ENCODE measurements around the gene PPP1R3F.

Gene PPP1R3F, protein sequence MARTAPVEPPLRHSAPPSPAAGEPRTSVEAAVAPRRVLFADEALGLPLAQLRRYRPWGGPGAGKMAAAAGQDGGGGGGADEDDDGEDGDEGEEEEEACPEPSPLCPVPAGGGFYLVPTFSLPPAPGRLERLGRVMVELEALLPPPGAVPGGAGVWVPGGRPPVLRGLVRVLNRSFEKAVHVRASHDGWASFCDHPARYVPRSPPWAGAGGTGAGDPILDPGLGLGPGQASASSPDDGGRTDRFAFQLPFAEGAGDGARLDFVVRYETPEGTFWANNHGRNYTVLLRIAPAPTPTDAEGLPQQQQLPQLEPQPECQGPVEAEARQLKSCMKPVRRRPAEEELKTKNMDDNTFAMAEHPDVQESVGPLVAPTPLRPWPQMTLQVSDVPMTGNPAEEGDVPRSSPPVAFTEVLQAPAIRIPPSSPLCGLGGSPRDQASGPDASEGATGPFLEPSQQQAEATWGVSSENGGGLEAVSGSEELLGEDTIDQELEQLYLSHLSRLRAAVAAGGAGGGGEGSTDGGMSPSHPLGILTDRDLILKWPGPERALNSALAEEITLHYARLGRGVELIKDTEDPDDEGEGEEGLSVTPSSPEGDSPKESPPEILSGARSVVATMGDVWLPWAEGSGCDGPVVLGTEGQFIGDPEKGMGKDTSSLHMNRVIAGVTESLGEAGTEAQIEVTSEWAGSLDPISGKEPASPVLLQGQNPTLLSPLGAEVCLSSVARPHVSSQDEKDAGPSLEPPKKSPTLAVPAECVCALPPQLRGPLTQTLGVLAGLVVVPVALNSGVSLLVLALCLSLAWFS

GRCh38 chrX:49269767-49270248 is at the start of gene PPP1R3F:
TSS of gene PPP1R3F (plus strand) at chrX:49269793. CDS start at chrX:49269870, 77 bp downstream.
- DNase-seq (ENCODE audit: low read depth): peak; percentile 33

- DNase-seq (ENCODE audit: low read depth): no peak
Measured at GRCh38 chrX:49220100-49220499, 49.5 kb upstream of the PPP1R3F start.

- no peak for DNase-seq (ENCODE audit: low read depth)
Measured at GRCh38 chrX:49221868-49222267, 47.7 kb upstream of the PPP1R3F start.

GRCh38 chrX:49225858-49226257 is 43.7 kb upstream of the PPP1R3F start:
- DNase-seq (ENCODE audit: low read depth): no peak

DNA sequence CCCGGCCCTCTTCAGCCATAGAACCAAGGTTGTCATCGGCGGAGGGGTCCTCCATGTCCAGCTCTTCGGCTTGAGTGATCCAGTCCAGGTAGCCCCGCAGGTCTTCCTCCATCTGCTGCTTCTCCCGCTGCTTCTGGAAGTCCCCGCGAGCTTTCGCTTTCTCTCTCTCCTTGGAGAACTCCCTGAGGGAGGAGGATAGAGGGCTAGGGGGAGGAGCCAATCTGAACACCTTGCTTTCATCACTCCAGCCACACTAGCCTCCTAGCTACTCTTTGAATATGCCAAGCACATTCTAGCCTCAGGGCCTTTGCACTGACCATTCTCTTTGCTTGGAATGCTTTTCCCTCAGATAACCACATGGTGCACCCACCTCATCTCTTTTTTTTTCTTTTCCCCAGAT is 42.6 kb upstream of the PPP1R3F start:
- no peak for DNase-seq (ENCODE audit: low read depth)

DNA sequence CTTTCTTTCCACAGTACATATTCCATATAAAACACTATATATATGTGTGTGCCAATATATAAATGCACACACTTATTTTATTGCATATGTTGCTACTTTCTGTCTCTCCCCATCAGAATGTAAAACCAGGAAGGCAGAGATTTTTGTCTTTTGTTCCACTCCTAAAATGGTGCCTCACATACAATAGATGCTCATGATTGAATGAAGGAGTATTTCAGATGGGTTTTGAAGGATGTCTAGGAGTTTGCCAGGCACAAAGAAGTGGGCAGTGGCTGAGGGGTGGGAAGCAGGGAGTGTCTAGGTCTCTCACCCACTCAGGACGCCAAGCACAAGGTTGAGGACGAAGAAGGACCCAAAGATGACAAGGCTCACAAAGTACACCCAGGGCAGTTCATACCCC is 41.9 kb upstream of the PPP1R3F start:
- no peak for DNase-seq (ENCODE audit: low read depth)

DNA sequence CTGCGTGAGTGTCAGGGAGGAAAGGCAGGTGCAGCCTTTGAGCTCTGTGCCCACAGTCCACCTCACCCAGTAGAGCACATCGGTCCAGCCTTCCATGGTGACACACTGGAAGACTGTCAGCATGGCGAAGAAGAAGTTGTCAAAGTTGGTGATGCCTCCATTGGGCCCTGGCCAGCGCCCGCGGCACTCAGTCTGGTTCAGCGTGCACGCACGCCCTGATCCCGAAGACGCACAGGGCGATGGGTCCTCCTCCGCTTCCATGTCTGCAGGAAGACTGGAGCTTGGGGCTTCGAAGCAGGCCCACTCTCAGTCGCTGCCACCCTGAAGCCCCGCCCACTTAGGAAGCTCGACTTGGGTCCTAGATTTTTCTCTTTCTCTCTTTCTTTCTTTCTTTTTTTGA is 41.4 kb upstream of the PPP1R3F start:
- DNase-seq (ENCODE audit: low read depth): no peak

DNA sequence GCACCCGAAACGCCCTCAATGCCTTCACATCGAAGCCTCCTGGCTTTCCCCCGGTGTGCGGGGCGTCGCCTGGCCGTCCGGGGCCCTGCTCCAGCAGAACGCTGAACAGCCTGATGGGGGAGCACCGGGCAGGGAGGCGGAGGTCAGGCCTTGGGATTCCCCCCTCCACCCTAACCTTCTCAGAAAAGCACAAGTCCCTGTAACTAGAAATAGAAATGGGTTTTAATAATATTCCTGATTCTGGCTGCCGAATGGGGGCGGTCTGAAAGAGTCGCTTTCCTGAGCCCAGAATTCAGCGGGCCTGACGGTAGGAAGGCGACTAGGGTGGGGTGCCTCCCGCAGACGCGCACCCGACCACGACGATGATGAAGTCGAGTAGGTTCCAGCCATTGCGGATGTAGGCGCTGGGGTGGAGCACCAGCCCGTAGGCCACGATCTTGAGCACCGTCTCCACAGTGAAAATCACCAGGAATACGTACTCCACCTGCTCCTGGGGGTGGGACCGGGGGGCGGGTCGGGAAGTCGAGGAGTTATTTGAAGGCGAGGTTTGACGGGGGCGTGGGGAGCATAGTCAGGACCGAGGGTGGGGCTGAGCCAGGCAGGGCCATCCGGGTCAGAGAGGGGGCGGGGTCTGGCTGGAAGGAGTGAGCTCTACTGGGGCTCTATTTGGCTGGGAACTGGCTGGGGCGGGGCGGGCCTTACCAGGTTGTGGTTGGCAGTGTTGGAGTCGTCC is 38.9 kb upstream of the PPP1R3F start:
- DNase-seq (ENCODE audit: low read depth): peak; percentile 26

DNA sequence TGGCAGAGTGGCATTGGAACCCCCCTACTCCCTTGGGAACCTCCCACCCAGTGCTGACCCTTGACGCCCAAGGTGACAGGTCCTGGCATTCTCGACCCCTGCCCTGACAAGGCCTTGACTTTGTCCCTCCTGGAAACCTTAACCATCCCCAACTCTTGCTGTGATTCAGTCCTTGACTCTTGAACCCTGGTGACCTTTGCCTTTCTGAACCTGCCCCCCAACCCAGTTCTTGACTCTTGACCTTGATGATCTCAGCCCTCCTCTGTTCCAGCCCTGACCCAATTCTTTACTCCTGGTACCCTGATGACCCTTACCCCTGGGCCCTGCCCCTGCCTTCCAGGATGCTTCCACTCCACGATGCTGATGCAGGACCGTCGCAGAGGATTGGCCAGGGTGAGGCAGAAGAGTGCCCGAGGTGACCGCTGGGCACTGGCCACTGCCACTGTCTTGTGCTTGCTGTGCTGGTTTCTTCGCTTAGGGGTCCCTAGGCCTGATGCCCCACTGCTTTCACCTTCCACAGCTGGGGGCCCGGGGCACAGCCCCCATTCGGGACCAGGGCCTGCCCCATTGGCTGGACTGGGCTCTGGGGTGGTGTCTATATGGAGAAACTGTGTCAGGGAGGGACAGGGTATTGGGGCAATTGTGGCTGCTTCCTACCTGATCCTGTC is 38.1 kb upstream of the PPP1R3F start:
- no peak for DNase-seq (ENCODE audit: low read depth)

- DNase-seq (ENCODE audit: low read depth): no peak
Measured at GRCh38 chrX:49232525-49232924, 37.1 kb upstream of the PPP1R3F start.

DNA sequence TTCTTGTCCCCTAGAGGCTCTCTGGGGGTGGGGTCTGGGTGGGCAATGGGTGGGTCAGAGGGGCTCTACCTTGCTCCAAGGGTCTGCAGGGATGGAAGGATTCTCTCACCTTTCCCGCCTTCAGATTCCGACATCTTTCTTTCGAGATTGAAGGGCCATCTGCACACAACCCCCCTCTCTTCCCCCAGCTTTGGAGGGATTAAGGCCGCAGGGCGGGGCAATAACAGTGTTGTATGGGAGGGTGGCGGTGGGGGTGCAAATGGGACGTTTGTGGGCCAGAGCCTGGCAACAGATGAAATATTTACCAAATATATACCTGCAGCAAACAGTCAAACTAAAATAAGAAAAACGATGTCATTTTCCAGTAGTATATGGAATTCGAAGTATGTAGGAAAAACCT is 36.4 kb upstream of the PPP1R3F start, which contains the start of gene CACNA1F:
Gene CACNA1F (minus strand): TSS at position 165 of the 400 bp plus-strand sequence. CDS start 31 bp downstream, at position 134.
- DNase-seq (ENCODE audit: low read depth): no peak

- no peak for DNase-seq (ENCODE audit: low read depth)
Measured at GRCh38 chrX:49233887-49234555, 35.6 kb upstream of the PPP1R3F start.

DNA sequence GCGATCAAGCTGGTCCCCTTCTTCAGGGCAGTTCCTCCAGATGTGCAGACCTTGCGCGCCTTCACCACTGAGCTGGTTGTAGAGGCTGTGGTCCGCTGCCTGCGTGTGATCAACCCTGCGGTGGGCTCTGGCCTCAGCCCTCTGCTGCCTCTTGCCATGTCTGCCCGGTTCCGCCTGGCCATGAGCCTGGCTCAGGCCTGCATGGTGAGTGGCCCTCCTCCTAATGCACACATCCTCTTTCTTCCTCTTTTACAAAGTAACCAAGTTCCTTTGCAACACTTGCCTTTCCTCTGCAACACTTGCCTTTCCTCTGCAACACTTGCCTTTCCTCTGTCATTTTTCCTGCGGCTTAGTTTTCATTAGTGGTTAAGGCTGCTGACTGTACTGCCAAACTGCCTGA is 32.5 kb upstream of the PPP1R3F start:
- DNase-seq (ENCODE audit: low read depth): no peak

- no peak for DNase-seq (ENCODE audit: low read depth)
Measured at GRCh38 chrX:49238735-49239134, 30.9 kb upstream of the PPP1R3F start.

DNA sequence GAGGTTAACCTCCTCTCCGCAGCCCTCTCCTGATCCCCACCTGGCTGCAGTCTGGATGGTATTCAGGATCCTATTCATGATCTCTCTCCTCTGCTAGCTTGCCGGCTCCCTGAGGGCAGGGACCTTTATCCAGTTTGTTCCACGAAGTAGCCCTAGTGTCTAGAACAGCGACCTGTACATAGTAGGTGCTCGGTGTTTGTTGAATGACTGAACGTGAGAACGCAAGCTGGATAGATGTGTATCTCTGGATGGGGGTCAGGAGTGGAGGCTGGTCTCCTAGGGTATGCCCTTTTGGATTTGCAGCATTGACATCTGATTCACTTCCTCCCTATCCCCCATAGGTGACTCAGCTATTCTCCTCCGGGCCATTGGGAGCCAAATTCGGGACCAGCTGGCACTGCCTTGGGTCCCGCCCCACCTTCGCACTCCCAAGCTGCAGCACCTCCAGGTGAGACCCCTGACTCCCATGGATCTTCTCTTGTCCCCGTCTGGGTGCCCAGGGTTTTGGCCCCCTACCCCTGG is 27.0 kb upstream of the PPP1R3F start:
- DNase-seq (ENCODE audit: low read depth): no peak

DNA sequence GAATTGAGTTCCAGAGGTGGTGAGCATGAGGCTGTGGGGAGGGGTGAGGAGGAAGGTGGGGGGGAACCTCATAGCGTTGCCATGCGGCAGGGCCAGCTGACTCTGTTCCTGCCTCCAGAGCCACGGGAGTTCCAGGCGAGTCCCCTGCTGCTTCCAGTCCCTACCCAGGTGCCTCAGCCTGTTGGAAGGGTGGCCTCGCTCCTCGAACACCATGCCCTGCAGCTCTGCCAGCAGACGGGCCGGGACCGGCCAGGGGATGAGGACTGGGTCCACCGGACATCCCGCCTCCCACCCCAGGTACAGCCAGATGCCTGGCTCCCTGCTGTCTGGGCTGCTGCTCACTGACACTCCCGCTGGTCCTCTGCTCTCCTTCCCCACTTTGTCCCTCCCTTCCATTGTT is 26.4 kb upstream of the PPP1R3F start:
- DNase-seq (ENCODE audit: low read depth): no peak

GRCh38 chrX:49244207-49244606 is 25.4 kb upstream of the PPP1R3F start:
- no peak for DNase-seq (ENCODE audit: low read depth)

- DNase-seq (ENCODE audit: low read depth): no peak
Measured at GRCh38 chrX:49246541-49246940, 23.1 kb upstream of the PPP1R3F start.

GRCh38 chrX:49247346-49247745 is 22.2 kb upstream of the PPP1R3F start:
- DNase-seq (ENCODE audit: low read depth): no peak

- no peak for DNase-seq (ENCODE audit: low read depth)
Measured at GRCh38 chrX:49247916-49248811, 21.4 kb upstream of the PPP1R3F start.
